ENCODE measurements around the gene VASP.

GRCh38 chr19:45560686-45561085 is 53.4 kb downstream of the VASP start:
- TF ChIP-seq, protein P1, sequence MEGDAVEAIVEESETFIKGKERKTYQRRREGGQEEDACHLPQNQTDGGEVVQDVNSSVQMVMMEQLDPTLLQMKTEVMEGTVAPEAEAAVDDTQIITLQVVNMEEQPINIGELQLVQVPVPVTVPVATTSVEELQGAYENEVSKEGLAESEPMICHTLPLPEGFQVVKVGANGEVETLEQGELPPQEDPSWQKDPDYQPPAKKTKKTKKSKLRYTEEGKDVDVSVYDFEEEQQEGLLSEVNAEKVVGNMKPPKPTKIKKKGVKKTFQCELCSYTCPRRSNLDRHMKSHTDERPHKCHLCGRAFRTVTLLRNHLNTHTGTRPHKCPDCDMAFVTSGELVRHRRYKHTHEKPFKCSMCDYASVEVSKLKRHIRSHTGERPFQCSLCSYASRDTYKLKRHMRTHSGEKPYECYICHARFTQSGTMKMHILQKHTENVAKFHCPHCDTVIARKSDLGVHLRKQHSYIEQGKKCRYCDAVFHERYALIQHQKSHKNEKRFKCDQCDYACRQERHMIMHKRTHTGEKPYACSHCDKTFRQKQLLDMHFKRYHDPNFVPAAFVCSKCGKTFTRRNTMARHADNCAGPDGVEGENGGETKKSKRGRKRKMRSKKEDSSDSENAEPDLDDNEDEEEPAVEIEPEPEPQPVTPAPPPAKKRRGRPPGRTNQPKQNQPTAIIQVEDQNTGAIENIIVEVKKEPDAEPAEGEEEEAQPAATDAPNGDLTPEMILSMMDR (conservative IDR thresholded peaks at IDR 0.05 in 1 of 2, IDR thresholded peaks at IDR 0.05 in 1 of 2; ENCODE audit: low read depth in 1 of 2, low read length in 2 of 2), result no peak
- TF ChIP-seq EZH2 (IDR thresholded peaks at IDR 0.05; ENCODE audit: low read length, missing control alignments), result no peak

All from fibroblast of lung (primary cell).